GM21737 (cell line): ENCODE measurements around the gene CLCN2.

ENCODE experiments used
- ATAC-seq: cut with Tn5 transposase; IDR thresholded peaks from one replicate; pipeline ENCODE4 v1.9.1; 2021; ENCODE audit warnings: mild to moderate bottlenecking, moderate library complexity; ENCODE audit not compliant: unreplicated experiment

Gene CLCN2

DNA sequence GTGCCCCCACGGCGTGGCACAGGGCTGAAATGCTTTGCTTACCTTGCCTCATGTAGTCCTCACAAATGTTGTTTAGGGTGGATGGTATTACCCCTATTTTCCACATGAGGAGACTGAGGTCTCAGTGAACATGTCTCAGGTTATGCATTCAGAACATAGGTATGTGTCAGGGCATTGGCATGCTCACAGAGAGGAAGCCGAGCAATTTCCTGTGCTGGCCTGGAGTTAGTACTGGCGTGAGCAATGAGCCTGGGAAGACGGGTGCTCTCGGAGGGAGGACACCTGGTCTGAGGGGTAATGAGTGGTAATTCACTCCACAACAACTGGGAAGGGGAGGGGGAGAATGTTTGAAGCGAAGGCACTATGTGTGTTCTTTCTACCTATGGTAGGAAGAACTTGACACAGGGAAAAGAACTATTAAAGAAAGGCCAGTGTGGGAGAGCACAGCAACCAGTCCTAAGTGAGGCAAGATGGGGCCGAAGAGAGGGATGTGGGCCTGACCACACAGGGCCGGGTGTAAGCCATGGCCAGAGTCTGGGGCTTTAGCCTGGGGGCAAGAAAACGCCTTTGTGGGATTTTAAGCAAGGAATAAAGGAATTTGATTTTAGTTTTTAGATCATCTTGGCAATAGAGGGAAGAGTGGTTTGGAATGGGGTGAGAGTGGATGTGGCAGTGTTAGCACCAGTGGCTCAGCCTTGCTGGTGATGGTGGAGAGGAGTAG is 28.9 kb downstream of the CLCN2 start:
- no peak for ATAC-seq

DNA sequence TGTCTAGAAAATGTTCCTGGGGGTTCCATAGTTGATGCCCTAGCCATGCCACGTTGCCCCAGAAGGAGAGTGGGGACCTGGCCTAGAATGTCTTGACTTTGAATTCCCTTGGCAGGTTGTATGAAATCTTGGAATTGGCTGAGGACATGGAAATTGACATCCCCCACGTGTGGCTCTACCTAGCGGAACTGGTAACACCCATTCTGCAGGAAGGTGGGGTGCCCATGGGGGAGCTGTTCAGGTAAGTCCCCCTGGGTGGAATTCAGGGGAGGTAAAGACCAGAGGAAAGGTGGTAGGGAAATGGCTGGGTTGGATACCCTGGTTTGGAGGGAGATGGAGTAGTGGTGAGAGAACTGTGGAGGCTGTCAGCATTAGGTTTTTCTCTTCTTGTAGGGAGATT is 32.9 kb downstream of the CLCN2 start:
- no peak for ATAC-seq

DNA sequence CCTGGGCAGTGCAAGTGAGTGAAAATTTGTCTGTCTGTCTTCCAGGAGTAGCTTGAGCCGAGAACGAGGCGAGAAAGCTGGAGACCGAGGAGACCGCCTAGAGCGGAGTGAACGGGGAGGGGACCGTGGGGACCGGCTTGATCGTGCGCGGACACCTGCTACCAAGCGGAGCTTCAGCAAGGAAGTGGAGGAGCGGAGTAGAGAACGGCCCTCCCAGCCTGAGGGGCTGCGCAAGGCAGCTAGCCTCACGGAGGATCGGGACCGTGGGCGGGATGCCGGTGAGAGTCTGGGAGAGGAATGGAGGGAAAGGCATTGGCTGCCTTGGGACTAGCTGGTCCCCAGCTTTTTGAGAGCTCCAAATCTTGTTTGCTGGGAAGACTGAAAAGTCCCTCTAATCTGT is 34.2 kb downstream of the CLCN2 start:
- no peak for ATAC-seq

DNA sequence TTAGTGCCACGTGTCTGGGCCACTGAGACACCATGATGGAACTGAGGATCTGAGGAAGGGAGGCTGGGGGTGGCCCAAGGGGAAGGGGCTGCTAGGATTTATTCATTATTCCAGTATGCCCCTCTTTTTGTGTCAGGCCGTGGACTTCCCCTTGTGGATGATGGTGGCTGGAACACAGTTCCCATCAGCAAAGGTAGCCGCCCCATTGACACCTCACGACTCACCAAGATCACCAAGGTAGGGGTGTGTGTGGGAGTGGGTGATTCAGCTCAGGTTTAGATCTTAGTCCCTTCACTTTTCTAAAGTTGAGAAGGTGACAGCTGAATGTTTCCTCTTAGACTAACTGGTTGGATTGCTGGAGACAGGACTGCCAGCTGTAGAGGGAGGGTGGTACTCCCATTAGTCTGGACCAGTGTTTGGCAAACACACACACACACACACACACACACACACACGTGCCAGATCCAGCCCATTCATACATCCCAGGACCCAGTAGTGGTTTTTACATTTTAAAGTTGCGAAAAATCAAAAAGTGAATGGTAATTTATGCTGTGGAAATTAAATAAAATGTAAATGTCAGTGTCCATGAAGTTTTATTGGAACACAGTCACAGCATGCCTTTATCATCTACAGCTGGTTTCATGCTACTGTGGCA is 35.6 kb downstream of the CLCN2 start:
- ATAC-seq: no peak

DNA sequence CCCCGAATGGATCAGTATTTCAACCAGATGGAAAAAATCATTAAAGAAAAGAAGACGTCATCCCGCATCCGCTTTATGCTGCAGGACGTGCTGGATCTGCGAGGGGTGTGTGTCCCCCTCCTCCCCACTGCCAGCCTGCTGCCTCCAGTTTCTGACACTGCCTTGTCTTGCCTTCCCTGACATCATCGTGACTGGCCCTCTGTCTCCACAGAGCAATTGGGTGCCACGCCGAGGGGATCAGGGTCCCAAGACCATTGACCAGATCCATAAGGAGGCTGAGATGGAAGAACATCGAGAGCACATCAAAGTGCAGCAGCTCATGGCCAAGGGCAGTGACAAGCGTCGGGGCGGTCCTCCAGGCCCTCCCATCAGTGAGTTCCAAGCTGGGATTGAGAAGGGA is 36.1 kb downstream of the CLCN2 start:
- ATAC-seq: no peak

DNA sequence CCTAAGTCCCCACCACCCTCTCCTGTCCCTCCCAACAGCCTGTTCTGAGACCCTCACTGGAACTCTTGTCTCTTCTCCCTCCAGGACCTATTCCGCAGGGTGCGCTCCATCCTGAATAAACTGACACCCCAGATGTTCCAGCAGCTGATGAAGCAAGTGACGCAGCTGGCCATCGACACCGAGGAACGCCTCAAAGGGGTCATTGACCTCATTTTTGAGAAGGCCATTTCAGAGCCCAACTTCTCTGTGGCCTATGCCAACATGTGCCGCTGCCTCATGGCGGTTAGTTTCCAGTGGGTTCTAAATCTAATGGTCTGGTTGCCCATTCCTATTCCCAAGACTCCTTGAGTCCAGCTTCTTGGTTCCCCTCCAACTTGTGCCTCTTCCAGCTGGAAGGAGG is 37.7 kb downstream of the CLCN2 start:
- no peak for ATAC-seq

DNA sequence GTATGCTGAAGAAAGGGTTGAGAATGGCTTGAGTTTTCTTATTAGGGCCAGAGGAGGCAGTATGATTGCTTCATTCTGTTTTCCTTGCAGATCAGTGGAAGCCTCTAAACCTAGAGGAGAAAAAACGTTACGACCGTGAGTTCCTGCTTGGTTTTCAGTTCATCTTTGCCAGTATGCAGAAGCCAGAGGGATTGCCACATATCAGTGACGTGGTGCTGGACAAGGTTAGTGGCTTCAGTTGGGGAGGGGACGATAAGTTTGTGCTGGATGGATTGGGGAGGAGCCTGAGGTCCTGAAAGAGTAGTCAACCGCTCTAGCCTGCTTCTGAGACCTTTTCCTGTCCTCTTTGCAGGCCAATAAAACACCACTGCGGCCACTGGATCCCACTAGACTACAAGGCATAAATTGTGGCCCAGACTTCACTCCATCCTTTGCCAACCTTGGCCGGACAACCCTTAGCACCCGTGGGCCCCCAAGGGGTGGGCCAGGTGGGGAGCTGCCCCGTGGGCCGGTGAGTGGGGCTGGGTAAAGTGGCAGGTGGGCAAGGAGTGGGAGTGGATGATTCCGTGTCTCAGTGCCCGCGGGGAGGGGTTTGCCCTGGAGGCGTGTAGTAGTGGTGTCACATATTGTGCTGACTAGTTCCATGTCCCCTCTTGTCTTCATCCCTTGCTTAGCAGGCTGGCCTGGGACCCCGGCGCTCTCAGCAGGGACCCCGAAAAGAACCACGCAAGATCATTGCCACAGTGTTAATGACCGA is 38.5 kb downstream of the CLCN2 start:
- no peak for ATAC-seq

DNA sequence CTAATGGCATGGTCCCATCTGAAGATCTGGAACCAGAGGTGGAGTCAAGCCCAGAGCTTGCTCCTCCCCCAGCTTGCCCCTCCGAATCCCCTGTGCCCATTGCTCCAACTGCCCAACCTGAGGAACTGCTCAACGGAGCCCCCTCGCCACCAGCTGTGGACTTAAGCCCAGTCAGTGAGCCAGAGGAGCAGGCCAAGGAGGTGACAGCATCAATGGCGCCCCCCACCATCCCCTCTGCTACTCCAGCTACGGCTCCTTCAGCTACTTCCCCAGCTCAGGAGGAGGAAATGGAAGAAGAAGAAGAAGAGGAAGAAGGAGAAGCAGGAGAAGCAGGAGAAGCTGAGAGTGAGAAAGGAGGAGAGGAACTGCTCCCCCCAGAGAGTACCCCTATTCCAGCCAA is 39.7 kb downstream of the CLCN2 start:
- no peak for ATAC-seq

DNA sequence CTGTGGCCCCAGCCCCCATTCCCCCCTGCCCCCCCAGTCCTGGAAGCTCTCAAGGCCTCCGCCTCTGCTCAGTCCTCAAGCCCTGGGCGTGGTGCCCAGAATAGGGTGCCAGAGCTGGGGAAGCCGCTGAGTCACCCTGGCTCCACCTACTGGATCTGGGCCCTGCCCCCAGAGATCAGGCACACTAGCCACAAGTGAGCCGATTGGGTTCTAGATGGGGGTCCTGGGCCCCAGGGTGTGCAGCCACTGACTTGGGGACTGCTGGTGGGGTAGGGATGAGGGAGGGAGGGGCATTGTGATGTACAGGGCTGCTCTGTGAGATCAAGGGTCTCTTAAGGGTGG is 41.3 kb downstream of the CLCN2 start:
- ATAC-seq: no peak

DNA sequence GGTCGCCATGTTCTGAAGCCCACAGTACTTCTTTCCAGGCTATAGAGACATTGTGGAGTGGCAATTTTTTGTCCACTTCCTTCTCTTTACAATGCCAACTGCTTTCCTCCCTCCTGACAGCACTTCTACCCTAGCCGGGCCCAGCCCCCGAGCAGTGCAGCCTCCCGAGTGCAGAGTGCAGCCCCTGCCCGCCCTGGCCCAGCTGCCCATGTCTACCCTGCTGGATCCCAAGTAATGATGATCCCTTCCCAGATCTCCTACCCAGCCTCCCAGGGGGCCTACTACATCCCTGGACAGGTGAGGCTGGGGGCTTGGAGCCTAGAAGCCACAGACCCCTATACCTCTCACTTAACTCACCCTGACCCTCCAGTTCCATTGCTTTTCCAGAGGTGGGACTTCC is 44.2 kb downstream of the CLCN2 start:
- ATAC-seq: no peak

DNA sequence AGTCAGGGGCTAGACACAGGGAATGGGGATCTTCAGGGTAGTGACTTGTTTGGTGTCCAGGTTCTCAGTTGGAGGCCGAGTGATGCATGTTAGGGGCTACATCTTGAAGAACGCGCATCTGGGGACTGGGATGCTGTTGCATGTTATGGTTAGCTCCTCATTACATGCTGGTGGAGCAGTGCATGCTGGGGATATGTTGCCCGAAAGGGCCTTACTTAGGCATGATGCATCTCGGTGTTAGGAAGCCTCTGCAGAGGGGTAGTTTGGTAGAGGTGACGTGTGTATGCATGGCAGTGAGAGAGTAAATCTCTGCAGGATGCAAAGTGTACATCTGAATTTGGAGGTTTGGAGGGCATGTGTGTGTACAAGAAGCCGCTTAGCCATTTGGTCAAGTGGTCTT is 44.6 kb downstream of the CLCN2 start:
- ATAC-seq: no peak

DNA sequence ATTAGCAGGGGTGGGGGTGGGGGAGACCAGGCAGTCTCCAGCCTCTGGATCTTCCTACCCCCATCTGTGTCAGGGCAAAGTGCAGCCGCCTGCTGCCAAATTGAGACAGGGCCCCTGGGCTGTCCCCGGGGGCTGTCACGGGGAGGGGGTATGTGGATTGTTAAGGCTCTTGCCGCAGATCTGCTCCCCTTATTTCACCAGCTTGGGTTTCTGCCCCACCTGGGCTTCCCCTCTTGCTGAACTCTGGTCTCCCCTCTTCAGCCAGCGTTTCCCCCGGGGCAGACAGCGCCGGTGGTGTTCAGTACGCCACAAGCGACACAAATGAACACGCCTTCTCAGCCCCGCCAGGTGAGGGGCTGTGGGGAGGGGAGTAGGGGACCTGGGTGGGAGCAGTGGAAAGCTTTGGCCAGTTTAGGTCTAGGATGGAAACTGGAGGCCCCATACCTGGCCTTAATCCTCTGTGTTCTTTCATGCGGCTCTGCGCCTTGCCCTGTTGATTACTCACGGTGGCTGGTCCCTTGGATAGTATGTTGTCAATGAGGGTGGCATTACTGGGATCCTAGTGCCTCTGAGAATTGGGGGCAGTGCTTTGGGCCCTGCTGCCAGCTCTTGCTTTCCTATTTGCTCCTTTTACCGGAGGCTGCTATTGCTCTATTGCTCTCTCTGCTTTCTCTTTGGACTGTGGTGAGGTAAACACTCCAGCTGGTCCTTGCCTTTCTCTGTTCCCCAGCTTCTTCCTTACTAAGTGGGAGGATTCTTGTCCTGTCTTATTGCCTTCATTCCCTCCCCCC is 45.3 kb downstream of the CLCN2 start:
- no peak for ATAC-seq

DNA sequence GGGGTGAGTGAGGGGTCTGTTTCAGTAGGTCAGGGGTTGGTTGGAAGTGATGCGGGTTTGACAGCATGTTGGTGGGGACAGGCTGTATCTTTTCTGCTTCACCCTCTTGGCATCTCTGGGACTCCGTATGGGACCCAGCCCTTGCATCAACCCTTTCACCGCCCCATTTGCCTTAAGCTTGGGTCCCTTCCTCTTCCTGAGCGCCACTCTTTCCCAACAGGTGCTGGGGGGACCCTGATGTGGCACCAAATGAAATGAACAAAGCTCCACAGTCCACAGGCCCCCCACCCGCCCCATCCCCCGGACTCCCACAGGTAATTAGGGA is 45.9 kb downstream of the CLCN2 start:
- ATAC-seq: peak; percentile 1

DNA sequence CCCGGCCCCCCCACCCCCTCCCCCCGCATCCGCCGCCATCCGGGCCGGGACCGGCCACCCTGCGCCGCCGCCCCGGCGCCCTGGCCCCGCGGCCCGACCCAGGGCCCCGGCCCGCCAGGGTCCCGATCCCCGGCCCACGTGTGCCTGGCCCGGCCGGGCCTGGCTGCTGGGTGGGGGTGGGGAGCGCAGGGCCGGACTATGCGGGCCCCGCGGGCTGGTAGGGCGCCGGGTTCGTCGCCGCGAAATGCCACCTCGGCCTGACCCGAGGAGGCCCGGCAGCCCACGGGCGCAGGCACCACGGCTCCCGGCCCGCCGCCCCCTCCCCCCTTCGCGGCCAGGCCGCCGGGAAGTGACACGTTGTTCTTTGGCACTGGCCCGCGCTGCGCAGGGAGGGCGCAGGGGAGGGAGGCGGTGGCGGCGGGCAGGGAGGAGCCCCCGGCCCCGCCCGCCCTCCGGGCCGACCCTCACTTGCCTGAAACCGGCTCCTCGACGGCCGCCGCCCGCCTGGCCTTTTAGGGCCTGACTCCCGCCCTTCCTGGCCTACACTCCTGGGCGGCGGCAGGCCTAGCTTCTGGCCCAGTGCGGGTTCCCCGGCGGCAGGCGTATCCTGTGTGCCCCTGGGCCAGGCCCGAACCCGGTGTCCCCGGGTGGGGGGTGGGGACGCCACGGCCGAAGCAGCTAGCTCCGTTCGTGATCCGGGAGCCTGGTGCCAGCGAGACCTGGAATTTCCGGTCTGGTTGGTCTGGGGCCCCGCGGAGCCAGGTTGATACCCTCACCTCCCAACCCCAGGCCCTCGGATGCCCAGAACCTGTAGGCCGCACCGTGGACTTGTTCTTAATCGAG is 46.5 kb downstream of the CLCN2 start:
- ATAC-seq: peak; percentile 35

DNA sequence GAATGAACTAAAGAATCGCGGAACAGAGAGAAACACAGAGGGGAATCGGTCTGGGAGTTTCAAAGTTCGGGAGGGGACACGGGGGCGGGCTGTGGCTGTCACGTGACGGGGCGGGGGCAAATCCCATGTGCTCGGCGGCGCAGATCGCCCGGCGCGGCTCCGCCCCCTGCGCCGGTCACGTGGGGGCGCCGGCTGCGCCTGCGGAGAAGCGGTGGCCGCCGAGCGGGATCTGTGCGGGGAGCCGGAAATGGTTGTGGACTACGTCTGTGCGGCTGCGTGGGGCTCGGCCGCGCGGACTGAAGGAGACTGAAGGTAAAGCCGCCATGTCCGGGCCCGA is 47.1 kb downstream of the CLCN2 start, which contains the start of gene EIF4G1:
EIF4G1 (plus strand) TSS at position 244 of the 337 bp plus-strand sequence. CDS start 1,191 bp downstream, outside the sequence.
- ATAC-seq: peak; percentile 83

DNA sequence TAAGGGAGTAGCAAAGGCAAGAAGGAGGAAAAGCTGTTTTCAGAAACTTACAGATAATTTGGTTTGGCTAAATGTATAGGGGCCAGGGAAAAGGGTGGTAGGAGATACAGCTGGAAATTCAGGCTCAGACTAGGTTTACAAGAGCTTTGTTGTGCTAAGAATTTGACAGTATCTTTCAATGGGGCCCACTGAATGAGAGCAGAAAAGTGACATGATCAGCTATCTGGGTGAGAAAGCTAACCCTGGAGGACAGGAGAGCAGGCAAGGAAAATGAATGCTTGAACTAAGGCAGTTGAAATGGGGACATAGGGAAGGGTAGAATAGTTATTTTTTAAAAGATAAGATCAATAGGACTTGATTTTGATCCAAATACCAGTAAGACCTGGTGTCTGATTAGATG is 49.8 kb downstream of the CLCN2 start:
- ATAC-seq: no peak

DNA sequence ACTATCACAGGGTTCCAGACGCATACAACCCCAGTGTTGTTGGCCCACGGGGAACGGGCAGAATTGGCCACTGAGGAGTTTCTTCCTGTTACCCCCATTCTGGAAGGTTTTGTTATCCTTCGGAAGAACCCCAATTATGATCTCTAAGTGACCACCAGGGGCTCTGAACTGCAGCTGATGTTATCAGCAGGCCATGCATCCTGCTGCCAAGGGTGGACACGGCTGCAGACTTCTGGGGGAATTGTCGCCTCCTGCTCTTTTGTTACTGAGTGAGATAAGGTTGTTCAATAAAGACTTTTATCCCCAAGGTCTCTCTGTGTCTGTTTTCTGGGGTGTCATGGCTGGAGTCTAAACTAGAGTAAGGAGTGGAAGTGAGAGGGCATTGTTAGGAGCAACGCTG is 52.7 kb downstream of the CLCN2 start:
- no peak for ATAC-seq

DNA sequence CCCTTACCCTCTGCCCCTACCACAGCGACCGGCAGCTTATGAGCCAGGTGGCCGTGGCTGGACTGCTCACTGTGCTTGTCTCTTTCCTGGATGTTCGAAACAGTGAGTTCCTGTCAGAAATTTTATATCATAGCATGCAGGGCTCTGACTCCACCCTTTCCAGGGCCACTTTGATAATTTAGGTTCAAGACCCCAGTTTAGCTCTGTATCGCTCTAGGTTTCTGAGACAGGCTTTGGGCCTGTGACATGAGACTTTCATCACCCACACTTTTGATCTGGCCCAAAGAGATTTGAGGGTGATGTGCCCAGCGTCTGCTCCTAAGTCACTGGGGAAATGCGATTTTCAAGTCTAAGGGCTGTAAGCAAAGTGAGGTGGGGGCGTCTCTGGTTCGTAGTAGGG is 53.5 kb downstream of the CLCN2 start:
- no peak for ATAC-seq

DNA sequence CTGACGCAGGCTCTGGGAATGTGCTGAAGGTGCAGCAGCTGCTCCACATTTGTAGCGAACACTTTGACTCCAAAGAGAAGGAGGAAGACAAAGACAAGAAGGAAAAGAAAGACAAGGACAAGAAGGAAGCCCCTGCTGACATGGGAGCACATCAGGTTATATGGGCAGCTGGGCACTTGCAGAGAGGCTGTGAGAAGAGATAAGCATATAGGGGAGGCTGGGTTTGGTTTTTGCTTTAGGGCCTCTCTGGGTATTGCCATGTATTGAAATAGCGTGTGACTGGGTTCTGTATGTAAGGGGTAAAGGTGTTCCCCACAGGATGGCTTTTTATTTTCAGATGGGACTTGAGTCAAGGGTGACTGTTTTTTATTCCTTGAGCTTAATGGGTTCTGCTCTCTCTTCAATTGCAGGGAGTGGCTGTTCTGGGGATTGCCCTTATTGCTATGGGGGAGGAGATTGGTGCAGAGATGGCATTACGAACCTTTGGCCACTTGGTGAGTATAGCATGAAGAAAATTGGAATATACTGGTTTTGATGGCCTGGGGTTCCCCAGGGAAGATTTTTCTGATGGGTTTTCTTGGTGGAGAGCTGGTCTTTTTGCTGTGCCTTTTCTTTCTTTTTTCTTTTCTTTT is 54.9 kb downstream of the CLCN2 start:
- no peak for ATAC-seq

DNA sequence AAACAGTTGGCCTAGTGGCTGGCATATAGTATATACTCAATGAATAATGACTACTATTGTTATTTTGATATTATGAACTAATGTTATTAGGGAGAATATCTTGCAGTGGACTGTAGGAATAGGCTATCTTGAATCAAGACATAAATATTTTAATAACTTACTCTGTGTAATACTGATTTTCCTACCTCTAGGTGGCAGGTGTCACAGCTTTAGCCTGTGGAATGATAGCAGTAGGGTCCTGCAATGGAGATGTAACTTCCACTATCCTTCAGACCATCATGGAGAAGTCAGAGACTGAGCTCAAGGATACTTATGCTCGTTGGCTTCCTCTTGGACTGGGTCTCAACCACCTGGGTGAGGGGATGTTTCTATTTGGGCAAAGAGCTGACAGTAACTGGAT is 55.8 kb downstream of the CLCN2 start:
- no peak for ATAC-seq
